H1 (cell line): ENCODE data around the gene G2E3. TPM values are rescaled to one million over a fixed set of nuclear protein-coding genes. Genes with fewer than 3 reads are reported as not detected.

ENCODE experiments used
- CTCF ChIA-PET: fragments of 300-600 bp; sonication (Branson Sonifier 250); formaldehyde crosslinking; loops from one replicate; lab custom pipeline; 2021; ENCODE audit not compliant: partially characterized antibody; lab: Charles Lee
- POLR2A ChIA-PET: fragments of 300-600 bp; sonication (Branson Sonifier 250); formaldehyde crosslinking; loops from one replicate; lab custom pipeline; 2021; ENCODE audit warnings: inconsistent platforms; ENCODE audit not compliant: partially characterized antibody; lab: Charles Lee
- DNase-seq, 2 experiments: peaks; one replicate each; pipeline versions ENCODE4 v3.0.0 to v3.0.0-alpha.2; 2010 to 2022; ENCODE audit warnings: low spot score in 2 of 2, low read depth in 1 of 2, mixed read lengths in 1 of 2
- FAIRE-seq: peaks from 2 replicates; lab custom pipeline; 2011; peaks lifted over from hg19 to GRCh38; lab: Jason Lieb, UNC
- H2AFZ ChIP-seq: 2 replicates; pipeline ENCODE4 v1.8.1; 2012; ENCODE audit warnings: low read length, inconsistent platforms
- H2AK5ac ChIP-seq: 2 replicates; pipeline ENCODE4 v1.6.1; 2013; ENCODE audit warnings: low read depth, low read length
- H2BK120ac ChIP-seq: replicated peaks from 2 replicates; pipeline ENCODE3; 2013; ENCODE audit warnings: low read depth, low read length, inconsistent platforms
- H2BK12ac ChIP-seq: 2 replicates; pipeline ENCODE4 v1.6.1; 2013; ENCODE audit warnings: low read depth, low read length
- H2BK15ac ChIP-seq: 2 replicates; pipeline ENCODE4 v1.6.1; 2013; ENCODE audit warnings: low read length
- H2BK20ac ChIP-seq: 2 replicates; pipeline ENCODE4 v1.6.1; 2013; ENCODE audit warnings: low read length
- H2BK5ac ChIP-seq: 2 replicates; pipeline ENCODE4 v1.6.1; 2013; ENCODE audit warnings: low read depth, low read length
- H3K14ac ChIP-seq: 2 replicates; pipeline ENCODE4 v1.6.1; 2013; ENCODE audit warnings: inconsistent platforms; ENCODE audit not compliant: insufficient read length
- H3K18ac ChIP-seq: 2 replicates; pipeline ENCODE4 v1.6.1; 2013; ENCODE audit warnings: low read length; ENCODE audit errors: extremely low read depth
- H3K23ac ChIP-seq: 2 replicates; pipeline ENCODE4 v1.6.1; 2013; ENCODE audit warnings: inconsistent platforms; ENCODE audit not compliant: insufficient read length
- H3K23me2 ChIP-seq: 2 replicates; pipeline ENCODE4 v1.6.1; 2013; ENCODE audit warnings: low read depth, low read length
- H3K27ac ChIP-seq: 2 replicates; pipeline ENCODE4 v1.6.1; 2011; ENCODE audit warnings: low read depth, low read length, inconsistent platforms
- H3K27me3 ChIP-seq, 4 experiments: replicated peaks in 1 of 4; 1 replicate in 1 of 4; 2 replicates in 3 of 4; pipeline versions ENCODE4 v1.6.1 to v1.8.1; 2011 to 2013; ENCODE audit warnings: low read length in 3 of 4, mild to moderate bottlenecking in 3 of 4, inconsistent platforms in 2 of 4, mixed read lengths in 2 of 4, moderate library complexity in 1 of 4; ENCODE audit not compliant: control insufficient read depth in 3 of 4, insufficient read depth in 3 of 4; ENCODE audit errors: extremely low read depth in 1 of 4
- H3K36me3 ChIP-seq, 4 experiments: 2 replicates each; pipeline versions ENCODE4 v1.6.1 to v1.8.1; 2011 to 2013; ENCODE audit warnings: mild to moderate bottlenecking in 4 of 4, low read length in 3 of 4, moderate library complexity in 2 of 4, control low read depth in 1 of 4, inconsistent platforms in 1 of 4; ENCODE audit not compliant: insufficient read depth in 4 of 4, control insufficient read depth in 2 of 4
- H3K4ac ChIP-seq: replicated peaks from 2 replicates; pipeline ENCODE3; 2013; ENCODE audit warnings: low read length, low read depth, mixed read lengths, inconsistent platforms; ENCODE audit not compliant: insufficient read length
- H3K4me1 ChIP-seq, 4 experiments: replicated peaks in 1 of 4; 1 replicate in 1 of 4; 2 replicates in 3 of 4; pipeline versions ENCODE4 v1.6.1 to v1.8.1; 2011 to 2013; ENCODE audit warnings: low read length in 3 of 4, inconsistent platforms in 2 of 4, mixed read lengths in 1 of 4; ENCODE audit not compliant: insufficient read depth in 4 of 4, control insufficient read depth in 3 of 4
- H3K4me2 ChIP-seq, 2 experiments: 2 replicates each; pipeline versions ENCODE4 v1.6.1 to v1.8.1; 2011 to 2013; ENCODE audit warnings: low read depth in 2 of 2, low read length in 2 of 2, control low read depth in 1 of 2, inconsistent platforms in 1 of 2, mild to moderate bottlenecking in 1 of 2; ENCODE audit not compliant: insufficient read depth in 1 of 2
- H3K4me3 ChIP-seq, 4 experiments: fragments of 200-600, 300-600 bp in 1 of 4; sonication (generic), shearing (Covaris generic), sonication (Bioruptor Twin) in 1 of 4; 2 replicates each; pipeline versions ENCODE4 v1.5.1 to v1.8.1; 2011 to 2016; ENCODE audit warnings: low read length in 4 of 4, low read depth in 3 of 4, control low read depth in 2 of 4, inconsistent platforms in 2 of 4, mild to moderate bottlenecking in 2 of 4, mixed read lengths in 1 of 4, moderate library complexity in 1 of 4; ENCODE audit not compliant: insufficient read depth in 2 of 4; ENCODE audit errors: extremely low read depth in 1 of 4
- H3K56ac ChIP-seq: replicated peaks from 2 replicates; pipeline ENCODE3; 2013; ENCODE audit warnings: low read depth, mild to moderate bottlenecking, mixed read lengths, low read length, inconsistent platforms; ENCODE audit not compliant: insufficient read length
- H3K79me1 ChIP-seq: 2 replicates; pipeline ENCODE4 v1.6.1; 2013; ENCODE audit warnings: low read depth, low read length, control low read depth
- H3K79me2 ChIP-seq, 2 experiments: 2 replicates each; pipeline versions ENCODE4 v1.6.1 to v1.8.1; 2012 to 2013; ENCODE audit warnings: low read length in 2 of 2, mild to moderate bottlenecking in 2 of 2, inconsistent platforms in 1 of 2; ENCODE audit not compliant: insufficient read depth in 2 of 2, control insufficient read depth in 1 of 2
- H3K9ac ChIP-seq, 4 experiments: replicated peaks in 1 of 4; 1 replicate in 1 of 4; 2 replicates in 3 of 4; pipeline versions ENCODE4 v1.6.1 to v1.8.1; 2011 to 2013; ENCODE audit warnings: low read depth in 3 of 4, low read length in 3 of 4, control low read depth in 2 of 4, mild to moderate bottlenecking in 2 of 4, moderate library complexity in 2 of 4, inconsistent platforms in 1 of 4; ENCODE audit errors: extremely low read depth in 1 of 4
- H3K9me3 ChIP-seq, 2 experiments: 2 replicates each; pipeline versions ENCODE4 v1.6.1 to v1.8.1; 2012 to 2013; ENCODE audit warnings: mild to moderate bottlenecking in 2 of 2, moderate library complexity in 2 of 2, control low read depth in 1 of 2, inconsistent platforms in 1 of 2, low read depth in 1 of 2, low read length in 1 of 2, mixed read lengths in 1 of 2; ENCODE audit not compliant: insufficient read depth in 2 of 2
- H4K20me1 ChIP-seq, 2 experiments: replicated peaks in 1 of 2; 2 replicates each; pipeline versions ENCODE3 to v1.8.1; 2011 to 2013; ENCODE audit warnings: inconsistent platforms in 2 of 2, low read length in 2 of 2, mild to moderate bottlenecking in 1 of 2; ENCODE audit not compliant: insufficient read depth in 2 of 2, control insufficient read depth in 1 of 2
- H4K5ac ChIP-seq: 2 replicates; pipeline ENCODE4 v1.6.1; 2013; ENCODE audit warnings: low read length, low read depth, mixed read lengths, inconsistent platforms; ENCODE audit not compliant: insufficient read length
- H4K8ac ChIP-seq: 2 replicates; pipeline ENCODE4 v1.8.0; 2013; ENCODE audit warnings: mild to moderate bottlenecking, moderate library complexity, low read length, inconsistent platforms; ENCODE audit not compliant: insufficient read depth; ENCODE audit errors: extremely low read depth
- H4K91ac ChIP-seq: replicated peaks from 2 replicates; pipeline ENCODE3; 2013; ENCODE audit warnings: low read length, mixed read lengths, inconsistent platforms; ENCODE audit not compliant: insufficient read length
- SIX5 ChIP-seq: IDR thresholded peaks from 2 replicates; pipeline ENCODE4 v1.6.1; 2011; ENCODE audit warnings: mild to moderate bottlenecking, low read depth, low read length
- TEAD4 ChIP-seq: IDR thresholded peaks from 2 replicates; pipeline ENCODE4 v1.6.1; 2012; ENCODE audit warnings: low read depth, low read length, inconsistent platforms, mixed read lengths
- WGBS, 2 experiments: shearing (Covaris generic) in 1 of 2; methylation state at CpG; one replicate each; pipeline versions ENCODE4 v1.1.6 to v1.1.7; 2013 to 2015; ENCODE audit warnings: low lambda C conversion rate in 2 of 2, mixed read lengths in 2 of 2, inconsistent platforms in 1 of 2, low coverage in 1 of 2, missing lambda C conversion rate in 1 of 2; ENCODE audit not compliant: insufficient replicate concordance in 2 of 2, insufficient coverage in 1 of 2, insufficient read length in 1 of 2; ENCODE audit errors: extremely low coverage in 1 of 2, missing lambda C conversion rate in 1 of 2; 5-methylcytosine and 5-hydroxymethylcytosine counted together
- polyA plus RNA-seq, 7 experiments: library from polyadenylated mRNA; depleted of rRNA in 3 of 7; stranded (reverse) in 5 of 7; unstranded in 2 of 7; fragments of >200 nt in 5 of 7; fragments of 200-250 nt in 2 of 7; gene quantifications; 1 replicate in 5 of 7; 2 replicates in 1 of 7; 4 replicates in 1 of 7; pipeline versions ENCODE4 v1.2.1 to v1.2.3, GENCODE V29; 2011 to 2013; ENCODE audit warnings: missing spikeins in 2 of 7, mixed read lengths in 2 of 7
- total RNA-seq: library from RNA; stranded (reverse); fragmentation: NEBNext Ultra II Directional; extraction: Animal tissue kit (Norgen Biotek cat#: 25700); gene quantifications from 2 replicates; pipeline ENCODE4 v1.2.1, GENCODE V29; 2021

Gene G2E3
- total and polyA plus RNA-seq, 2 of the 8 experiments (the other 6 are each of a cell fraction or from before 2014, with no cell fraction given) = 9.2 to 72.0 TPM

DNA sequence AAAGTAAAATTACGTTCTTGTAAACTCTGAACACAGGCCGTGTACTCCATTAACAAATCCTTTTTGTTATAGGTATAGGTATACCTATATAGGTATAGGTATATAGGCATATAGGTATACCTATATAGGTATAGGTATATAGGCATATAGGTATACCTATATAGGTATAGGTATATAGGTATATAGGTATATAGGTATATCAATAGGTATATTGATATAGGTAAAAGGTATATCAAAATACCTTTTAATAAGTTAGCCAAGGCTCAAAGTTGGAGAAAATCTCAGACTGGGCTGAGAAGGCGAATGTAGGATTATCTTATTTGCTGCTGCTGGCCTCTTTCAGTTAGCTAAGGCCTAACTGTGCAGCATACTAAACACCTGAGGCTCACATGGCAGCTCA is 66.6 kb downstream of the G2E3 start:
- no peak overlapping the region for H2AK5ac ChIP-seq
- no peak overlapping the region for H4K91ac ChIP-seq
- CTCF ChIA-PET = no interaction called here
- H3K18ac ChIP-seq = no peak overlapping the region
- no peaks in the 10 kb centered on the region for H3K27me3 ChIP-seq
- peaks cover 5 to 6% of the 10 kb centered on the region in 2 experiments for H4K20me1 ChIP-seq
- DNase-seq = no peak
- H3K4me1 ChIP-seq = peaks cover 0 to 5% (median 0%) of the 10 kb centered on the region in 4 experiments; a peak in 1 of 7 replicates
- peaks cover 0 to 6% (median 0%) of the 10 kb centered on the region in 4 experiments; a peak in 1 of 8 replicates for H3K36me3 ChIP-seq
- H3K4me3 ChIP-seq = no peak overlapping the region
- H2AFZ ChIP-seq = no peak overlapping the region
- FAIRE-seq = no peak
- H2BK12ac ChIP-seq = no peak overlapping the region
- H3K56ac ChIP-seq = no peak overlapping the region
- H3K4ac ChIP-seq = no peak overlapping the region
- H4K8ac ChIP-seq = no peak overlapping the region
- H3K9ac ChIP-seq = no peak overlapping the region
- H3K23ac ChIP-seq = no peak overlapping the region
- no peak overlapping the region for H3K27ac ChIP-seq
- H3K14ac ChIP-seq = no peak overlapping the region
- no peak overlapping the region for H3K4me2 ChIP-seq
- peaks cover 8% of the 10 kb centered on the region; the same call in 1 of the 2 replicates for H3K23me2 ChIP-seq
- no peak overlapping the region for H2BK120ac ChIP-seq
- WGBS, 2 experiments = 84% methylated on average over 3 of the region's 3 CpGs; no CpG with 5 or more reads in 1 of the 2 experiments
- POLR2A ChIA-PET = no interaction called here
- H2BK5ac ChIP-seq = no peak overlapping the region
- no peaks in the 10 kb centered on the region for H3K9me3 ChIP-seq
- peaks cover 9 to 73% of the 10 kb centered on the region in 2 experiments for H3K79me2 ChIP-seq
- H2BK20ac ChIP-seq = no peak overlapping the region
- peaks cover 3% of the 10 kb centered on the region; the same call in 1 of the 2 replicates for H3K79me1 ChIP-seq
- no peak overlapping the region for H4K5ac ChIP-seq
- TF ChIP-seq TEAD4 (no peak), SIX5 (no peak)
- H2BK15ac ChIP-seq = no peak overlapping the region
